Mammary epithelial cell (primary cell): Measurements from ENCODE around the gene SLC9A9.

Source experiments
- CTCF ChIP-seq, 2 donors: IDR thresholded peaks in 1 of 2; conservative IDR thresholded peaks in 1 of 2; 2 replicates each; pipeline ENCODE4 v1.5.1; 2011 to 2012; ENCODE audit warnings: inconsistent platforms in 2 of 2, low read length in 2 of 2, mild to moderate bottlenecking in 2 of 2, control low read depth in 1 of 2, low read depth in 1 of 2; ENCODE audit not compliant: insufficient read depth in 1 of 2; ENCODE audit errors: extremely low read depth in 1 of 2
- EZH2 ChIP-seq: IDR thresholded peaks from 2 replicates; pipeline ENCODE4 v1.6.1; 2012; ENCODE audit warnings: low read length, inconsistent platforms, borderline replicate concordance

- no peak for TF ChIP-seq CTCF (conservative IDR thresholded peaks at IDR 0.05 in 1 of 2, IDR thresholded peaks at IDR 0.05 in 1 of 2; ENCODE audit: extremely low read depth in 1 of 2, insufficient read depth in 1 of 2, low read depth in 1 of 2, low read length in 2 of 2)
- no peak for TF ChIP-seq EZH2
Observed at GRCh38 chr3:143483214-143483613, 365.1 kb downstream of the SLC9A9 start.
